ENCODE measurements around the gene SYT14.

- TF ChIP-seq BHLHE40 (IDR thresholded peaks at IDR 0.05; ENCODE audit: low read depth, low read length) (no peak), CTCF (IDR thresholded peaks at IDR 0.05) (no peak), POLR2A (IDR thresholded peaks at IDR 0.05; ENCODE audit: low read length) (no peak), HOXA7 (CRISPR knock-in tag; IDR thresholded peaks at IDR 0.05) (no peak), CBX8 (IDR thresholded peaks at IDR 0.05) (no peak), MAX (IDR thresholded peaks at IDR 0.05) (no peak)
These were observed 186.7 kb downstream of the SYT14 start for GRCh38 chr1:210124736-210125135.
